NCI-H748 (cell line): ENCODE measurements around the gene EIPR1.
A peak's percentile ranks its signal among the peaks of the same experiment; 100 is the strongest.

ENCODE experiments used
- DNase-seq: peaks from one replicate; lab custom pipeline; 2025; ENCODE audit not compliant: unreplicated experiment; lab: John Stamatoyannopoulos, UW

The EIPR1 gene

GRCh38 chr2:3168230-3168891 is 209.3 kb downstream of the EIPR1 start:
- DNase-seq, result no peak

GRCh38 chr2:3163401-3163800 is 214.2 kb downstream of the EIPR1 start:
- no peak for DNase-seq

DNA sequence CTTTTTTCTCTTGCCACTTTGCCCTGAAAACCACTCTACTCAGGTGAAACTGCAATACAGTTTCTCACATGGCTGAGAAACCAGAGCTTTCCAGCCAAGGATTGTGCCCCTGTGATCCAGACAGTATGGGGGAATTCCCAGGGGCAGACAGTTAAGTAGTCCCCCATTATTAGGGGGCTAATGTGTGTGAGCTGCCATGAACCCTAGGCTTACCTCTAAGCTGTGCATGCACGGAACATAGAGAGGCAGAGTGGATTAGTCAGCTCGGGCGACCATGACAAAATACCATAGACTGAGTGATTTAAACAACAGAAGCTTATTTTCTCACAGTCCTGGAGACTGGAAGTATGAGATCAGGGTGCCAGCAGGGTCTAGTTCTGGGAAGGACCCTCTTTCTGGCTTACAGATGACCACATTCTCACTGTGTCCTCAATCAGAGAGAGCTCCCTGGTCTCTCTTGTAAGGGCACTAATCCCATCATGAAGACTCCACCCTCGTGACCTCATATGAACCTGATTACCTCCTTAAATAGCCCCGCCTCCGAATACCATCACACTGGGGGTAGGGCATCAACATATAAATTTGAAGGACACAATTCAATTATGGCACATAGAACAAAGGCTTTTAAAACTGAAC is 215.1 kb downstream of the EIPR1 start:
- DNase-seq, result no peak

DNA sequence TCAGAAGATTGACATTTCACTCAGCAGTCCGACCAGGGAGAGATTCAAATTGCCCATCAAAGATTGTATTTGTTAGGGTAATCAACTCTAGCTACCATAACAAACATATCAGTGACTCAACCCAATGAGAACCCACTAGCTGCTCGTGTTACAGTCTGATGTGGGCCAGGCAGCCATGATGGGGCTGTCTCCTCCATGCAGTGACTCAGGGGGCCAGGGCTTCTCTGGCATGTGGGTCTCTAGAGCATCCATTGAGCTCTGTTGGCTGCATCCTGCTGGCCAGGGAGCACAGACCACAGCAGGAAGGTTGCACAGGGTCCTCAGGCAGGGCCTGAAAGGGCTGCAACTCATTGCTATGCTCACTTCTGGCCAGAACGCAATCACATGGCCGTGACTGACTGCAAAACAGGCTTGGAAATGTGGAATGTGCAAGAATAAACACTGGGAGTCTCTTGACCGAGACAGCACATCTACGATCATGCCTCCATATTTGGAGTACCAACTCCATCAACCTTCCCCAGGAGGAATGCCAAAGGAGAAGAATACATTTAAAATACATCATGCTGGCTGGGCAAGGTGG is 216.8 kb downstream of the EIPR1 start:
- DNase-seq, result no peak

DNA sequence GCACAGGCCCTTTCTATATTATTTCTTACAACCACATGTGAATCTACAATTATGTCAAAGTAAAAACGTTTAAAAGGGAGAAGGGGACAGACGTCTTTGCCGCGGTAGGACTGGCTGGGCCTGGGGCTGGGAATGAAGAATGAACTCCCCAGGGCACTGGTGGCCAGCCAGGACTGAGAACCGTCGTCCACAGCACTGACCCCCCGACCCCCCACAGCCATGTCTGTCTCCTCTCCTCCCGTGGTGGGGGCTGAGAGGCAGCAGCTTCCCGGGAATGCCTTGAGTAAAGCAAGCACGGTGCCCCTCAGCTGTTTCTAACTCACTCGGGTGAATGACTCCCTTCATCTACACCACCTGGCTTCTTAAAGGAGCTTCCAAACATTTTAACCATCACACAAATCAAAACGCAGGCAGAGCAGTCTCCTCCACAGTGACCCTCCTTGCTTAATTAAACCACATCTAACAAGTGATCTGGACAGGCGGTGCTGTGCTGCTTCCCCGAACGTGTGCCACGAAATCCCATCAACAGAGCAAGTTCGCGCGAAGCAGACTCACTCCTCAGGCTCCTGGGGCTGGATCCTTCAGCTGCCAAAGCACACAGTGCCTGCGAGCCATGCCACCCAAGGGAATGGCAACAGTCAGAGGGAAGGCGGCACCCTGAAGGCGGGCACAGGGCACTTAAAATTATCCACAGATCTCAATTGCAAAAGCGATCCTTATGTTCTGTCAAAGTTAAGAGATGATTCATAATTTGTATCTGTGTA is 217.7 kb downstream of the EIPR1 start:
- DNase-seq, result no peak

DNA sequence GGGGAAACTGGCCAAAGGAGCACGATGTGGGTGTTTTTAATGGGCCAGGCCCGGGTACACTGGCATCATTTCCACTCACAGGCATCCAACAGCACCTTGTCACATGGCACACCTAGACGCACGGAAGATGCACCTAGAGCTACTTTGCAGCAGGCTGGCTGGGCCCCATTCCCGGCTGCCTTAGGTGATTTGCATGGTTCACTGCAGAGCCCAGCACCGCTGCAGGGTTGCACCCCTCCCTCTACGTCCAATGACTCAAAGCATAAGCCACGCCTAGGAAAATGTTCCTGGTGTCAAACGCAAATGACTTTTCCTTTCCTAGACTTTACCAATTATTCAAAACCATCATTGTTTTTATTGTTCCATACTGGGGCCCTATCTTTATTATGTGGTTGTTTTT is 222.9 kb downstream of the EIPR1 start:
- DNase-seq, result no peak

- peak; percentile 7 for DNase-seq
These were observed 223.5 kb downstream of the EIPR1 start for GRCh38 chr2:3154146-3154545.

DNA sequence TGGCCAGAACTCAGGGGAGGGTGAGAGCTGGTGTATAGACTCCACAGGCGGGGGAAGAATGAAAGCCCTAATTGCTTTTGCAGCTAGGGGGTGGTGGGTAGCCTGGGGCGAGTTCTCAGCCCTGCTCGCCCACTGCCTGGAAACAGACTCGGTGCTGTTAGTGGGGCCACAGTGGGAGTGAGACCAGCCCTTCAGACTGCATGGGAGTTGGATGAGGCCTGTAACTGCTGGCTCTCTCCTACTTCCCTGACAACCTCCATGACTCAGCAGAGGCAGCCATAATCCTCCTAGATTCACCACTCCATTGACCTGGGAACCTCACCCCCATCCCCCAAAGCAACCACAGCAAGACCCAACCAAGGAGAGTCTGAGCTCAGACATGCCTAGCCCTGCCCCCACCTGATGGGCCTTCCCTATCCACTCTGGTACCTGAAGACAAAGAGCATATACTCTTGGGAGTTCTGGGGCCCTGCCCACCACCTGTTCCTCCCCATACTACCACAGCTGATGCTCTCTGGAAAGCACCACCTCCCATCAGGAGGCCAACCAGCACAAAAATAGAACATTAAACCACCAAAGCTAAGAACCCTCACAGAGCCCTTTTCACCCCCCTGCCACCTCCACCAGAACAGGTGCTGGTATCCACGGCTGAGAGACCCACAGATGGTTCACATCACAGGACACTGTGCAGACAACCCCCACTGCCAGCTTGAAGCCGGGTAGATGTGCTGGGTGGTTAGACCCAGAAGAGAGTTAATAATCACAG is 226.3 kb downstream of the EIPR1 start:
- DNase-seq, result no peak

DNA sequence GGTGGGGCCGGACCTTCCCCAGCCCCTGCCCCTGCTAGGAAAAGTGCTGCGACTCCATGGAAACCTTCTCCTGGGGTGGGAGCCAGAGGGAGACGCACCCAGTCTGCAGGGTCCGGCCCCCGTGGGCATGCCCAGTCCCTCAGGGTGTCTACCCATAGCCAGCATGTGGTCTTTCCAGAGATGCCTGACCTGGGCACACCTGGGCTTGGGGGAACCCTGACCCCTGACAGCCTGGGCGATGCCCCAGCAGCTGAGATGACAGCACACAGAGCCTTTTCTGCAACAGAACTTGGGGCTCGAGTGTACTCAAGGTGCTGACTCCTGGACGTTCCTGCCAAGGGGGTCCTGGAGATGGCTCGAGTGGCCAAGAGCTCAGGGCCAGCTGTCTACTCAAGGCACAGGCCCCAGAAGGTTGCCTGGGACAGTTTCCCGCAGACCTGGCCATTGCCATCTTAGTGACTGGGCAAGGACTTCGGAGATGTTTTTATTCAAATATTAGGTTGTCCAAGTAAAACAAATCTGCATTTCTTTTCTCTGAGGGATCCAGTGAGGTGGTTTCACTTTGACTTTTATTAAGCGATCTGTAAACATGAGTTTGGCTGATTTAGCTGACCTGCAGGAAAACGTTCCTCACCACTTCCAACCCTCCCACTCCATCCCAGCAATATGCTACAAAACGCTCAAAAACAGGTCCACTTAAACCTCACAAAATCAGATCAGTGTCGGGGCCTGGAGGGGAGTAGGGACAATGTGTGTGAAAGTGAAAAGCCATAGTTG is 228.0 kb downstream of the EIPR1 start:
- DNase-seq, result no peak

DNA sequence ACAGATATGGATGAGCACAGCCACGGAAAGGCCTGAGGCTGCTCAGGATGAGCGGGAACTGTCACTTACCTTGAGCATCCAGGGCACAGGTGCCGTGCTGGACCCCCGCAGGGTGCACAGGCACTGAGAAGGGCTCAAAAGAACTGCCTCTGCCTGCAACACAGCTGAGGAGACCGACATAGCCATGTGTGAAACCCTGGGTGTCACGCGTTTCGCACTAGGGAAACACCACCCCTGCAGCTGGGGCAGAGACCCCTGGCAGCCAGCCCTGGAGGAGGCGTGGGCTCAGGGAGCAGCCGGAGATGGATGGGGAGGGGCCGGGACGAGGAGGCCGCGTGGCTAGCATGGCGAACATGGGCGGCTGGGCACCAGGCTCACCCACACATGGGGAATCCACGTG is 228.9 kb downstream of the EIPR1 start:
- DNase-seq, result no peak

DNA sequence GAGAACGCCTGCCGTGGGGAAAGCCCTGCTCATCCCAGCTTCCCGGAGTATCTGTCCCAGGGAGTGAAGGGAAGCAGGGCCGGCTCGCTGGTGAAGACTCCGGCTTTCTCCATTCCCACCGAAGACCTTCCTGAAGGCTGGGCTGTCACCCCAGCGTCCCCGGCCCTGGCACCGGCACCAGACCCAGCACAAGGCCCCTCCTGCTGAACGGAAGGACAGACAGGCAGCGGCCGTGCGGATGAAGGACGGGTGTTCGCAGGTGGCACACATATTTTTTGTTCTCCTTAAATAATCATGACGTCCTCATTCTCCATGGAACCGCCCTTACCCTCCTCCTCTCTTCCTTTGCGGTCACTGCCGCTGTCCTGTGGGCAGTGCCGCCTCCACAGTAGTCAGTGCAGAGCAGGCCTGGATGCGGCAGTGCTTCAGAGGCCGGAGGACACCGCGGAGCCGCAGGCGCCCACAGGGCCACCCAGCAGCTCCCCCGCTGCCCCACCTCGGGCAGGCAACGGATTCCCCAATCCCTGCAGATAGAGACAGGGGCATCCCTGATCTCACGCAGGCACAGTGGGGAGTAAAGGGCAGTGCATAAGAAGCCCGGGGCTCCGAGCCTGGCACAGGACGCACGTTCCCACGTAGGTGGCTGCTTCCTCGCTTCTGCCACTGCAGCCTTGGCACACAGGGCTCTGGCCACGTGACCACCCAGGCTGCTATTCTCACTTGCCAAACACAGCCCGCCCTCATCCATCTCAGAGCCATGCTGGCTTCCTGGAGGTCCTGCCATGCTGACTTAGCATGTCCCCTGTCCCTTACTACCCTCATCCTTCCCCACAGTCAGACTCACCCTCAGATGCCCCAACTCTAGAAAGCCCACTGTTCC is 229.7 kb downstream of the EIPR1 start:
- DNase-seq, result no peak

- DNase-seq, result no peak
These were observed 230.6 kb downstream of the EIPR1 start for GRCh38 chr2:3146772-3147650.

- DNase-seq, result no peak
These were observed 231.4 kb downstream of the EIPR1 start for GRCh38 chr2:3146175-3146574.

DNA sequence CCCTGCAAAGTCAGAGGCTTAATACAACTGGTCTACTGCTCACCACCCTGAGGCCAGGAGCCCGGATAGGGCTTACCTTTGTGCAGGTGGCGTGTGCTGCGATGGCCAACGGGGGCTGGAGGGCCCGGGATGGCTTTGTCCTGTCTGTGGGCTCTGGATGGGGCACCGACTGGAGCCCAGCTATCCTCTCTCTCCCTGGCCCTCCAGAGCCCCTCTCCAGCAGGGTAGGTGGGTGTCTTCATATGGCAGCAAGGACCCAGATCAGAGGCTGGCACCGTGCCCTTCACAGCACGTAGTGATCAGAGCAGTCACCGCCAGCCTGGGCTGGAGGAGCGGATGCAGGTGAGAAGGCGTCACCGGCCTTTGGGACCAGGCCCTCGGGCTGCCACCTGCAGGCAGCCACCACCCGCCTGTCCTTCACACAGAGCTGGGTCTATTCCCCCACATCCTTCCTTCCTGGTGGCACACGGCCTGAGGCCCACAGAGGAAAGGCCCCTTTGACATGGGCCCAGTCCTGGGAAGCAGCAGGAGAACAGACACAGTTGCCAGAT is 232.1 kb downstream of the EIPR1 start:
- no peak for DNase-seq

GRCh38 chr2:3144856-3145255 is 232.8 kb downstream of the EIPR1 start:
- DNase-seq, result no peak

DNA sequence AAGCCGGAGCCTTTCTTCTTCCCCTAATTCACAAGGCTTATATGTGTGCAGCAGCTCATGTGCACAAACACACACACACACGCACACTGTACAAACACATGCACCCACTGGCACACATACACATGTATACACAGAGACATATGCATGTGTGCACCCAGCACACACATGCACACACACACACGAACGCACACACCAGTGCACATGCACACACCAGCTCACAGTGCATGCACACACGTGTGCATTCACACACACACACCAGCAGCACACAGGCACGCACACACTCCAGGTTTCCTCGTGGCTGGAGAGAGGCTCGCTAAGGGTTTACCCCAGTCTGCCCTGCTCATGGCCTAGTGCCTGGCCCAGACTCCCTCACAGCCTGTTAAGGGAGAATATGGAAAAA is 234.0 kb downstream of the EIPR1 start:
- no peak for DNase-seq

- no peak for DNase-seq
These were observed 234.6 kb downstream of the EIPR1 start for GRCh38 chr2:3142961-3143571.

DNA sequence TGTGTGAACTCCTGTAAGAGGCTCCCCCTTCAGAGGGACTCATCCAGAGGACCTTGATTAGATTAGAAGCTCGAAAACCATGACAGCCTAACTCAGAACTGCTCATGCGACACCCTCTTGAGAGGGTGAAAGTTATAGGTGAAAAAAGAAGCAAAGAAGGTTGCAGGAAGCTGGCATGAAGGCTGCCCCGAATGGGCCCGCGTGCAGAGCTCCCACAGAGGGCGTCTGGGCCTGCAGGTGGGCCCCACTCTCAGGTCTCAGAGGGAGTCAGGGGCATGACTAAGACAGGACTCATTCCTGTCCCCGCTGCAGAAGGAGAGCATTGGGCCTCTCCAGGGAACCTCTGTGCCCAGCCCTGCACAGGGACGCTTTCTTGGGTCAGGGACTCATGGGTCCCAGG is 235.4 kb downstream of the EIPR1 start:
- no peak for DNase-seq
